HG02970 (cell line): ENCODE data around the gene TMEM234.

Experiments used
- ATAC-seq: cut with Tn5 transposase; IDR thresholded peaks from one replicate; pipeline ENCODE4 v1.9.1; 2021; ENCODE audit warnings: mild to moderate bottlenecking, moderate library complexity, moderate number of reproducible peaks; ENCODE audit not compliant: unreplicated experiment, low FRiP score

Gene TMEM234

GRCh38 chr1:32201011-32201855 is 20.9 kb downstream of the TMEM234 start:
- peak; percentile 36 for ATAC-seq

DNA sequence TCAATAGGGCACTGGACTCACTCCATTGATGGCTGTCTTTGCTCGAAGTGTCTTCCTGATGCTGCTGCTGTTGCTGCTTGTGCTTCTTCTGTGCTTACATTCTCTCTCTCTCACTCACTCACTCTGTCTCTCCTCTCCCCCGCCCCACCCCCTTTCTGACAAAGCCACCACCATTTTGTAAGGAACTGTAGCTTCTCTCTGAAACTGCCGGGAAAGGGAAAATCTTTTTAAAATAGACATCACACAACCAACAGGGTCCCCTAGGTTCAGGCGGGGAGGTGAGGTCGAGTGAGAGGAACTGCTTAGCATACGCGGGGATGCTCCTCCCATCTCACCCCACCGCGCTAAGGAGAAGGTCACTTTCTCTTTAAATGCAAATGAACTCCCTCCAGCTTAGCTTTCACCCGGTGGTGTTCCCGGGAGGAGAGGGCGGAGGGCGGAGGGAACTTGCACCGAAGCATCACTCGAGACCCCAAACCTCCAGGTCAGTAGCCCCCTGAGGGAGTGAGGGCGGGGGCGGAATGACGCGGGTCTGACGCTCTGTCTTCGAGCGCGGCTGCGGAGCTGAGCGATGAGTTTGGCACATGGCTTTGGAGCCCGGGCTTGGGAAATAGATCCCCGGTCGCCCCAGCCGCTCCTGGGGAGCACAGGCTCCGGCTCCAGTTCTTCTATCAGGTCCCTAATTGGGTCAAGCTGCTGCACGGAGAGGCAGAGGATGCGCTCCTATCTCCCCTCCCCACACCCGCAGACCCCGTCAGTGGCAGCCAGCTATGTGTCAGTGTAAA is 21.7 kb downstream of the TMEM234 start, which contains the start of gene CCDC28B:
TSS of gene CCDC28B (plus strand) at position 370 of the 785 bp plus-strand sequence. CDS start 1,341 bp downstream, outside the sequence.
- no peak for ATAC-seq

DNA sequence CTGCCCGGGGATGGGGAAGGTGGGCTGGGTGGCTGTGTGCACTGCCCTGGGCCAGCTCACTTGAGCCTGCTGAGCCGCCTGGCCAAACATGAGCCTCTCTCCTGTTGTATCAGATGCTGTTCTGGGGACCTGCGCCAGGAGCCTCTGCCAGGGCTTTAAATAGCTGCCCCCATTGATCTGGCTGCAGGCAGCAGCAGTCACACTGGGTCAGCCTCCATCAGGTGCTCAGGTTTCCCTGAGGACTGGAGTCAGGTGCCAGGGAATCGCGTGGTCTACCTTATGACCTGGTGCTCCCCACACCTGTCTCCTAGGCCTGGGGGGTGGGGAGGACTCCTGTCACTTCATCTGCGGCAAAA is 22.5 kb downstream of the TMEM234 start:
- ATAC-seq, result no peak

- ATAC-seq, result no peak
Observed at GRCh38 chr1:32199043-32199716, 23.0 kb downstream of the TMEM234 start.

DNA sequence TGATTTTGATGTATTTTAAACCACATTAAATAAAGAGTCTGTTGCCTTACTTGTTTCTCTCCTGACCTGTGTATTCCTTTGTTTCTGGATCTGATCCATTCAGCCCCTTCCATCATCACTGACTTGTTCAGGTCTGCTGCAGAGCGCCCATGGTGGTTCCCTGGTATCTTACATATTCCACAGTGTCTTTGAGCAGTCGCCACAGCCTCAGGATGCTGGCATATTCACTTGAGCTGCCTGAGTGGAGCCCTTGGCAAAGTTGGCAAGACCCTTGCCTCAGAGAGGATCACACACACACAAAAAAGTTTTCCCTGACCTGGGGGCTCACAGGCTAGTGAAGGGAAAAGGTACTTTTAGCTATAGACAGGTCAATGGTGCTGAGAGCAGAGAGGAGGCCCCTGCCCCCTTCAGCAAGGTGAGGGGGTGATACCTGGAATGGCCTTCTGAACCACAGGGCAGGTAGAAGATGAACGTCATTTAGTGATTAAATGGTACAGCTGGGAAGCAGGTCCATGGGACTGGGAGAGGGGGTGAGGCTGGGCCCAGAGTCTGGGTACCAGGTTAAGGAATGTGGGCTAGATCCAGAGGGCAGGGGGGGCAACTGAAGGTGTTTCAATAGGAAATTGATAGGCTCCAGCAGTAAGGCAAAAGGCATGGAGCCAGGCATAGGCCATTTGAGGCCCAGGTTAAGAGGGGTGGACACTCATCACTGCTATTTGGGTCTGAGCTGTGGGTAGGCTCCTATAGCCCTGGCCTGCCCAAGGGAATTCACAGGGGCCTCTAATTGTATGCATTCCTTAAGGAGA is 23.7 kb downstream of the TMEM234 start:
- ATAC-seq, result no peak

DNA sequence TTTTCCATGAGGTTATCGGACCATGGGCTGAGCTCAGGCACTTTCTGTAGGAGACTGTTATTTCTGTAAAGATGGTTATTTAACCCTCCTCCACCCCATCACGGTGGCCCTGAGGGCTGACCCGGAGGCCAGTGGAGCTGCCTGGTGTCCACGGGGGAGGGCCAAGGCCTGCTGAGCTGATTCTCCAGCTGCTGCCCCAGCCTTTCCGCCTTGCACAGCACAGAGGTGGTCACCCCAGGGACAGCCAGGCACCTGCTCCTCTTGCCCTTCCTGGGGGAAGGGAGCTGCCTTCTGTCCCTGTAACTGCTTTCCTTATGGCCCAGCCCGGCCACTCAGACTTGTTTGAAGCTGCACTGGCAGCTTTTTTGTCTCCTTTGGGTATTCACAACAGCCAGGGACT is 24.3 kb downstream of the TMEM234 start:
- ATAC-seq, result no peak

DNA sequence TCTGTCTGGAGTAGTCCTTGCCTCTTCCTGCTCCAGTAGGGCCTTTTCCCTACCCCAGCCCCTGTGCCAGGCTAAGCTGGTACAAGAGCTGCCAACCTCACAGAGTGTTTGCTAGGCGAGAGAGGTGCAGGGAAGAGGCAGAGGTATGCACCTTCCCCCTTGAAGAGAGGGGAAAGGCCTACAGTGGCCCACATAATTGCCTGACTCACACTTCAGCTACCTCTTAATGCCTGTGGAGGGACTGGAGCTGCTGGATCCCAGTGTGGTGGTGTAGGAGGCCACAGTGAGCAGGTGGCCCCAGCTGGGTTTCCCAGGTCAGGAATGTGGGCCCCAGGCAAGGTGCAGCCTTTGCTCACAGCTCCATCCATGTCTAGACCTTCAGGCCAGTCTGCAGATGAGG is 25.1 kb downstream of the TMEM234 start:
- ATAC-seq, result no peak

DNA sequence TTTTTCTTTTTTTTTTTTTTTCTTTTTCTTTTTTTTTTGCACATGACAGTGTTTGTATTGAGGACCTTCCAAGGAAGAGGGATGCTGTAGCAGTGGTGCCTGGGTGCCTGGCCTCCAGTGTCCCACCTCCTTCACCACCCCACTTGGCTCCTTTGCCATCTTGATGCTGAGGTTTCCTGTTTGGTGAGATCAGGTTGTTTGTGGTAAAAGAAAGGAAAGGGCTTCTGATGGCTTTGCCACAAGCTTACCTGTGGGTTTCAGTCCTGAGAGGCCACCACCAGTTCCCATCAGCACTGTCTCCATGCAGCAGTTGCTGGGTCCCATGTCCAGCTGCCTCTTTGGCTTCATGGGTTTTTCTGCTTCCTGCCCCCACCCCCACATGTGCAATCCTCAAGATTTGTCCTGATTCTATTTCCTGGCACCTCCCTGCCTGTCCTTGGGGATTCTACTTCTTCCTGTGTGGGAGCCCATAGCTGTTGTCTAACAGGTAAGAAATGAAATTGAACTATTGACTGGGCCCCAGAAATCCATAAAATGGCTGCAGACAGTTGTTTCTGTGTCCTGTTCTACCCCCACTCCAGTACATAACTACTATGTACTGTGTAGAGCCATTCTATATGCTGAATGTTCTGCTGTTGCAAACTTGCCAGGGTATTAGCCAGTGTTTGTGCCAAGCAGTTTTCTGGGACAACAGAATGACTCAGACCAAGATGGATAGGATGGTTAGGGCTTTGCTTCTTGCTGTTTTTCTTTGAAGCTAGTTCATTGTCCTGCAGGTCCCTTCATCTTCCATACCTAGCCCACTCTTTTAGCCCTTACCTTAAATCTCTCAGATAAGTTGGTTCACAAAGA is 26.0 kb downstream of the TMEM234 start:
- no peak for ATAC-seq

DNA sequence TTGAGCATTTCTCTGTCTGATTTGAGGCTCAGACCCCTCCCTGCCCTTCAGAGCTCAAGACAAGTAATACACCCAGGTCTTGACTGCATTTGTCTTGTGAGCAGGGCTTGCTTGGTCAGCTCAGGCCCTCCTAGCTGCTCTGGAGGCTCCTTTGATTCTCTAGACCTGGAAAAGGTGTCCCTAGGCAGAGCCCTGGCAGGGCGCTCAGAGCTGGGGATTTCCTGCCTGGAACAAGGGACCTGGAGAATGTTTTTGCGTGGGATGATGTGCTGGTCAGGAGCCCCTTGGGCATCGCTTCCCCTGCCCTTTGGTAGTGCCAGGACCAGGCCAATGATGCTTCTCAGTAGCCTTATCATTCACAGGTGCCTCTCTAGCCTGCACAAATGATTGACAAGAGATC is 26.6 kb downstream of the TMEM234 start:
- ATAC-seq, result no peak

GRCh38 chr1:32194984-32195383 is 27.2 kb downstream of the TMEM234 start:
- ATAC-seq, result no peak

DNA sequence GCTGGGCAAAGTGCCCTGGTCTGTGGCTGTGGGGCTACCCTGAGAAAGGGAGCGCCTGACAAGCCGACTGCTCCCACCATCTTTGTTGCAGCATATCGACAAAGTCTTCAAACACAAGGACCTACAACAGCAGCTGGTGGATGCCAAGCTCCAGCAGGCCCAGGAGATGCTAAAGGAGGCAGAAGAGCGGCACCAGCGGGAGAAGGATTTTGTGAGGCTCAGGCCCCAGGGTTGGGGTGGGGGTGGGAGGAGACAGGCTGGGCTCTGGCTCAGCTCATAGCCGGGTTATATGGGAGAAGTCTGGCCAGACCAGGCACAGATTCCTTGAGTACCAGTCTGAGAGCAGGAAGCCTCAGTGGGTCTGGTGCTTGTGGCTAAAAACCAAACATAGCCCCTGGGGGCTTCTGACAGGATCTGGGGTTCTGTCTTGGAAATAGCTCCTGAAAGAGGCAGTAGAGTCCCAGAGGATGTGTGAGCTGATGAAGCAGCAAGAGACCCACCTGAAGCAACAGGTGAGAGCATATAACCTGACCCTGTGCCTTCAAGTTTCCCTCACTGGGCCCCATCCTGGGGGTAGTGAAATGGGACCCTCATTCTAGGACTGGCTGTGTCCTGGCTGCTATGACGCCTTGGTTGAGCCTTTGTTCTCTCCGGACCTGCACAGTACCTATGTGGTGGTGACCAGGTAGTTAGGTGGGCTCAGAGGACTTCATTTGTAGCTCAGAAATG is 29.8 kb downstream of the TMEM234 start:
- ATAC-seq, result no peak

DNA sequence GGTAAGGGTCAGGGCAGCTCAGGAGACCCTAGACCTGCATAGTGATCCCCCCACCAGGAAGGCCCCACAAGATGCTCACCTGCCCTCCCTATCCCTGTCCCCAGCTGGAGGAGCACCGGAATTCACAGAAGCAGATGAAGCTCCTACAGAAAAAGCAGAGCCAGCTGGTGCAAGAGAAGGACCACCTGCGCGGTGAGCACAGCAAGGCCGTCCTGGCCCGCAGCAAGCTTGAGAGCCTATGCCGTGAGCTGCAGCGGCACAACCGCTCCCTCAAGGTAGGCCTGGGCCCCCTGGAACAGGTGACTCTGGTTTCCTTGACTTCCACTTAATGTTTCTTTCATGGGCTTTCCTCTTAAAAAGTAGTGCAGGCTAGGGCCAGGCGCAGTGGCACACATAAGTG is 34.3 kb downstream of the TMEM234 start:
- ATAC-seq, result no peak

- no peak for ATAC-seq
Observed at GRCh38 chr1:32186491-32186890, 35.7 kb downstream of the TMEM234 start.

GRCh38 chr1:32186077-32186476 is 36.1 kb downstream of the TMEM234 start:
- no peak for ATAC-seq

DNA sequence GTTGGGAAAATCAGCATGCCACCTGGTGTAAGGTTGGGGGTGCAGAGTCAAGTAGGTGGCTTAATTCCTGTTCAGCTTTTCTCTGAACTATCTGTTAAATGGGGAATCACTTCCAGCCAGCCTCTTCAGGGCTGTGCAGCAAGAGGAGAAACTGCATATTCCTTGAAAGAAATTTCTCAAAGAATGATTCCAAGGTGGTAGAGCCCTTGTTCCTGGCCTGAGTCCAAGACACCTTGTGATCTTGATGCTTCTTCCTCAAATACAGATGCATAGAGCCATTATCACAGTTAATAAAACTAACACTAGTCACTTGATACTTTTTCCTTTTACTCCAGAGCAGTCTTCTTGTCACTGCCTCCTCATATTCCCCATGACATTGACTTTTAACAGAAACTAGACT is 37.5 kb downstream of the TMEM234 start:
- no peak for ATAC-seq

GRCh38 chr1:32182060-32182459 is 40.1 kb downstream of the TMEM234 start:
- no peak for ATAC-seq

DNA sequence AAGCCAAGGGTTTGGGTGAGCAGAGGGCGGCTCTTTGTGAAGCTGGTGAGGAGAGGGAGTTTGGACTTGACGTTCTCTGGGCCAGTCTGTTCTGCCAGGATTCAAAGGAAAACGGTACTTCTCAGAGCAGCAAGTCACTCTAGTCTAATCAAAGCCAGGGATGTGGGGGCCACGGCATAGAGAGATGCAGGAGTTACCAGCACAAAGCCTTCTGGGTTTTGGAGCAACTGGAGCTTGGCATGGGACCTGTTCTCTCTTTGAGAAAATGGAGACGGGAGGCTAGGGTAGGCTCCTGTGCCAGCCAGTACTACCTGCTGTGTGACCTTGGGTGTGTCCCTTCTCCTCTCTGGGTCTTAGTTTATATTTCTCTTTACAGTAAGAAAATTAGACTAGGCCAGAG is 40.6 kb downstream of the TMEM234 start:
- no peak for ATAC-seq

DNA sequence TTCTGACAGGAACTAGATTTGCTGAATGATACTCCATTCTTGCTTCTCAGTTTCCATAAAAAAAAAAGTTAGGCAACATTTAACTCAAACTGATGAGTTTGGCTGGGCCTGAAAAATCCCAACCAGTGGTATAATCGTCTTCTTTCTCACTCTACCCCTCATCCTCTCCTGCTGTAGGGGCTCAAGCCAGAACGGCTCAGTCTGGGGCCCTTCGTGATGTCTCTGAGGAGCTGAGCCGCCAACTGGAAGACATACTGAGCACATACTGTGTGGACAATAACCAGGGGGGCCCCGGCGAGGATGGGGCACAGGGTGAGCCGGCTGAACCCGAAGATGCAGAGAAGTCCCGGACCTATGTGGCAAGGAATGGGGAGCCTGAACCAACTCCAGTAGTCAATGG is 41.1 kb downstream of the TMEM234 start:
- ATAC-seq, result no peak
